ENCODE results near the gene KRT13.

The KRT13 gene

GRCh38 chr17:41520821-41521521 is 15.6 kb upstream of the KRT13 start:
- Histone ChIP-seq H3K4me1 (no peaks in the 10 kb centered on the region), H3K4me3 (no peak overlapping the region), H3K36me3 (replicated peaks) (no peaks in the 10 kb centered on the region), H3K9me3 (no peaks in the 10 kb centered on the region), H3K27me3 (ENCODE audit: low read depth) (no peaks in the 10 kb centered on the region)
- DNase-seq (ENCODE audit: low spot score in 2 of 2) = no peak
- in situ Hi-C loops (cut with MboI; ENCODE audit: low sequenced_read_pairs) = no loop called here

- H3K4me3 ChIP-seq = no peak overlapping the region
- H3K4me1 ChIP-seq = no peaks in the 10 kb centered on the region
- no peaks in the 10 kb centered on the region for H3K36me3 ChIP-seq (replicated peaks)
- DNase-seq (ENCODE audit: low spot score in 2 of 2) = no peak
- no peaks in the 10 kb centered on the region for H3K9me3 ChIP-seq
- in situ Hi-C loops (cut with MboI; ENCODE audit: low sequenced_read_pairs) = no loop called here
- no peaks in the 10 kb centered on the region for H3K27me3 ChIP-seq (ENCODE audit: low read depth)
These were observed 14.3 kb upstream of the KRT13 start for GRCh38 chr17:41519501-41520224.

- in situ Hi-C loops (cut with MboI; ENCODE audit: low sequenced_read_pairs) = no loop called here
- H3K36me3 ChIP-seq (replicated peaks) = no peaks in the 10 kb centered on the region
- H3K27me3 ChIP-seq (ENCODE audit: low read depth) = no peaks in the 10 kb centered on the region
- DNase-seq (ENCODE audit: low spot score in 2 of 2) = no peak
- no peak within 1 kb of the TSS for H3K4me3 ChIP-seq
- no peaks in the 10 kb centered on the region for H3K4me1 ChIP-seq
- no peaks in the 10 kb centered on the region for H3K9me3 ChIP-seq
These were observed 13.5 kb upstream of the KRT13 start, which contains the start of gene KRT15 for GRCh38 chr17:41518789-41519449. Gene KRT15, minus strand, starts transcription at chr17:41518890. Its CDS starts 63 bp downstream, at chr17:41518827.

DNA sequence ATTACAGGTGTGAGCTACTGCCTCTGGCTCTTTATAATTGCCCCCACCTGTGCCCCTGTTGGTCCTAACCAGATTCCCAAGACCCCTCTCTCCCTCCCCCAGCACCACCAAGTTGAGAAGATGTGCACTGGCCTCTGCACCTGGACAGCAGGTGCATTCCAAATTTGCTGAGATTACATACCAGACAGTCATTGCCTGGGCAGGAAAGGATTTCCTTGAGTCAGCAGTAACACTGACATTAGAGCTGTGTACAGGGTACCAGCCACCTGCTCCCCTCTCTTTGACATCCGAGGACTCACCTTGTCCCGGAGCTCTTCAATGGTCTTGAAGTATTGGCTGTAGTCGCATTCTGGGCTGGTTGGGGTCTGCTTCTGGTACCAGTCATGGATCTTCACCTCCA is 12.6 kb upstream of the KRT13 start:
- DNase-seq (ENCODE audit: low spot score in 2 of 2) = no peak
- Histone ChIP-seq H3K9me3 (no peaks in the 10 kb centered on the region), H3K27me3 (ENCODE audit: low read depth) (no peaks in the 10 kb centered on the region), H3K36me3 (replicated peaks) (no peaks in the 10 kb centered on the region), H3K4me3 (no peak overlapping the region), H3K4me1 (no peaks in the 10 kb centered on the region)
- in situ Hi-C loops (cut with MboI; ENCODE audit: low sequenced_read_pairs) = no loop called here

- Histone ChIP-seq H3K36me3 (replicated peaks) (no peaks in the 10 kb centered on the region), H3K27me3 (ENCODE audit: low read depth) (no peaks in the 10 kb centered on the region), H3K4me3 (no peak overlapping the region), H3K9me3 (no peaks in the 10 kb centered on the region), H3K4me1 (no peaks in the 10 kb centered on the region)
- in situ Hi-C loops (cut with MboI; ENCODE audit: low sequenced_read_pairs) = no loop called here
- no peak for DNase-seq (ENCODE audit: low spot score in 2 of 2)
These were observed 11.4 kb upstream of the KRT13 start for GRCh38 chr17:41516830-41517283.

DNA sequence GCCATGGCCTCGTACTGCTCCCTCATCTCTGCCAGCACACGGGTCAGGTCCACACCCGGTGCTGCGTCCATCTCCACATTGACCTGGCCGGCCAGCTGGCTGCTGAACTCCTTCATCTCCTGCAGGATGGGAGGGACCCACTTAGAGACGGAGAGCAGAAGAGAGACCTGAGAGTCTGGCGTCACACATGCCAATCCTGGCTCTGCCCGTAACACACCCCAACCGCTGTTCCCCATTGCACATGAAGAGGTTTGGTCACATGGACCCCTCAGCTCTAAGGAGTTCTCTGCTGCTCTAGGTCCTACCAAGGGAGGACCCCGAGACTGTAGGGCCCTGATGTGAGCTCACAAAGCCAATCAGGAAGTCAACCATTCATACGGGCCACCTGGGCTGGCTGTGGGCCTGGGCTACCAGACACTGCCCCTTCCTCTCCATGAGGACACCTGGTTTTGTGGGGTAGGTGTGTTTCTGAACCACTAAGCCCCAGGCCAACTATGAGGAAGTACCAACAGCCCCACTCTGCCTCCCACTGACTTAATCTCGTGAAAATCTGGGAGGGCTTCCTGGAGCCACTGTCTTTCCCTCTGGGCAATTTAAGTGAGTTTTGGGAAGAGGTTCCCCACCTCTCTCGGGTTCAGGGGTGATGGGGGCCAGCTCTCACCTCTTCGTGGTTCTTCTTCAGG is 10.9 kb upstream of the KRT13 start:
- in situ Hi-C loops (cut with MboI; ENCODE audit: low sequenced_read_pairs) = no loop called here
- no peaks in the 10 kb centered on the region for H3K36me3 ChIP-seq (replicated peaks)
- no peaks in the 10 kb centered on the region for H3K27me3 ChIP-seq (ENCODE audit: low read depth)
- no peak for DNase-seq (ENCODE audit: low spot score in 2 of 2)
- H3K4me3 ChIP-seq = no peak overlapping the region
- H3K9me3 ChIP-seq = no peaks in the 10 kb centered on the region
- H3K4me1 ChIP-seq = no peaks in the 10 kb centered on the region

- no peak for DNase-seq (ENCODE audit: low spot score in 2 of 2)
- Histone ChIP-seq H3K36me3 (replicated peaks) (no peaks in the 10 kb centered on the region), H3K4me3 (no peak overlapping the region), H3K27me3 (ENCODE audit: low read depth) (0 out of 2 replicates have a peak, but pooled peaks cover 2% of the 10 kb centered on the region), H3K9me3 (no peaks in the 10 kb centered on the region), H3K4me1 (no peaks in the 10 kb centered on the region)
- in situ Hi-C loops (cut with MboI; ENCODE audit: low sequenced_read_pairs) = no loop called here
These were observed 7.7 kb upstream of the KRT13 start for GRCh38 chr17:41513168-41513547.

DNA sequence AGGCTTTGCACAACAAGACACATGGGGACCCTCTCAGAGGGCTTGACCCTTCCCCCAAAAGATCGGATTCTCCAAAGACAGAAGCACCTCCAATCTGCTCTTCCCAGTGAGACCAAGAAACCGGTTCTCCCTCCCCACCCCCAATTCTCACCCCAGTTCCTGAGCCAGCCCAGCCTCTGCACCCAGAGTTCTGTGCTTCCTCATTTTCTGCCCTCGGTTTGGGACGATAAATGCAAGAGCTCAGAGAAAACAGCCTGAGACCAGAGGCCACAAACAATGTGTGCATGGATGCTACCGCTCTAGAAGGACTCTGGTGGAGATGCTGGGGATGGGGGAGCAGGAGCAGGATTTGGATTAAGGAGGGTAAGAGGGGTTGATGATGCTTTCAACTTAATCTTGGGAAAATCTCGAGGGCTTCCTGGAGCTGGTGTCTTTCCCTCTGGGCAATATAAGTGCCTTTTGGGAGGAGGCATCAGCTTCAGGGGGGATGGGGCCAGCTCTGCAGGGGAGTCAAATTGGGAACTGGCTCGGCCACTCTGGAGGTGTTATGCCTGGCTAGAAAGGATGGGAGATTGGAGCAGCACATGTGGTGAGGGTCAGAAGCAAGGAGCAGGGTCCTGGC is 7.2 kb upstream of the KRT13 start:
- Histone ChIP-seq H3K36me3 (replicated peaks) (no peaks in the 10 kb centered on the region), H3K9me3 (no peaks in the 10 kb centered on the region), H3K4me3 (no peak overlapping the region), H3K27me3 (ENCODE audit: low read depth) (0 out of 2 replicates have a peak, but pooled peaks cover 2% of the 10 kb centered on the region), H3K4me1 (no peaks in the 10 kb centered on the region)
- in situ Hi-C loops (cut with MboI; ENCODE audit: low sequenced_read_pairs) = no loop called here
- DNase-seq (ENCODE audit: low spot score in 2 of 2) = no peak

DNA sequence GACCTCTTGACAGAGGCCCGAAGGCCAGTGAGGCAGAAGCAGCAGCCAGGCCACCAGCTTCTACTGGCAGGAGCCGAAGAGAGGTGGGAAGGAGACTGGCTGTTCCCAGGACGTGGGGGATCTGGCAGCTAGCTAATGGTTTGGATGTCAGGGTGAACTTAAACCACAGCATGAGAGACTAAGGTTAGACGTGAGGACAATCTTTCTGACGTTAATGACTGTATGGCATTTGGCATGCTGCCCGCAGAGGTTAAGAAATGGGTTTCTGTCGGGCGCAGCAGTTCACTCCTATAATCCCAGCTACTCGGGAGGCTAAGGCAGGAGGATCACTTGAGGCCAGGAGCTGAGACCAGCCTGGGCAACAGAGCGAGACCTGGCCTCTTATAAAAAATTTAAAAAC is 6.3 kb upstream of the KRT13 start:
- in situ Hi-C loops (cut with MboI; ENCODE audit: low sequenced_read_pairs) = no loop called here

GRCh38 chr17:41511116-41511515 is 5.7 kb upstream of the KRT13 start:
- 0 out of 2 replicates have a peak, but pooled peaks cover 2% of the 10 kb centered on the region for H3K27me3 ChIP-seq (ENCODE audit: low read depth)
- no peak overlapping the region for H3K4me3 ChIP-seq
- no peaks in the 10 kb centered on the region for H3K36me3 ChIP-seq (replicated peaks)
- H3K4me1 ChIP-seq = no peaks in the 10 kb centered on the region
- no peaks in the 10 kb centered on the region for H3K9me3 ChIP-seq
- DNase-seq (ENCODE audit: low spot score in 2 of 2) = no peak
- in situ Hi-C loops (cut with MboI; ENCODE audit: low sequenced_read_pairs) = no loop called here

More for the DNA sequence above, 6.3 kb upstream of the KRT13 start:
- Histone ChIP-seq H3K27me3 (ENCODE audit: low read depth) (0 out of 2 replicates have a peak, but pooled peaks cover 2% of the 10 kb centered on the region), H3K36me3 (replicated peaks) (no peaks in the 10 kb centered on the region), H3K9me3 (no peaks in the 10 kb centered on the region), H3K4me1 (no peaks in the 10 kb centered on the region), H3K4me3 (no peak overlapping the region)
- DNase-seq (ENCODE audit: low spot score in 2 of 2) = no peak

GRCh38 chr17:41510251-41511065 is 5.0 kb upstream of the KRT13 start:
- H3K4me3 ChIP-seq = no peak overlapping the region
- H3K27me3 ChIP-seq (ENCODE audit: low read depth) = 0 out of 2 replicates have a peak, but pooled peaks cover 2% of the 10 kb centered on the region
- in situ Hi-C loops (cut with MboI; ENCODE audit: low sequenced_read_pairs) = no loop called here
- no peaks in the 10 kb centered on the region for H3K9me3 ChIP-seq
- H3K36me3 ChIP-seq (replicated peaks) = no peaks in the 10 kb centered on the region
- no peak for DNase-seq (ENCODE audit: low spot score in 2 of 2)
- H3K4me1 ChIP-seq = no peaks in the 10 kb centered on the region

DNA sequence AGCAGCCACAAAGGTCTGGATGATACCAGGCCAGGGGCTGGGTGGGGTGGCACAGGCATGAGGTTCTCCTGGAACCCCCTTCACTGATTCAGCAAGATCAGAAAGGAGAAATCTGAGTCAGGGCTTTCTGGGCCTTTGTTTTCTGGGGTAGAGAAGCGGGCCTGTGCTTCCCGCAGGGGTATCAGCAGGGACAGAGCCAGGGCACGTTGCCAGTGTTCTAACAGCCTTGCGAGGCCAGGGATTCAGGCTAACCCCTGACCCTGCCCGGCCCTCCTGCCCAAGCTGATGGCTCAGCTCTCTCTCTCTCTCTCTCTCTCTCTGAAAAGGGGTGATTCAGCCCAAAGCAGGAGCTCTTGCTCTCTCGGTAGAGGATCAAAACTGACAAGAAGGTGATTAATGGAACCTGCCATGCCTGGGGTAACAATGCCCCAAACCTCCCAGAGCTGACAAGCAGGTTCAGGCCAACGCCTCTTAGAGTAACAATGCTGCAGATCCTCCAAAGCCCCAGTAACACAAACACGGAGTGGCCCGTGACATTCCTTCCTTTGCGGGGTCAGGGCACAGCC is 2.0 kb upstream of the KRT13 start:
- in situ Hi-C loops (cut with MboI; ENCODE audit: low sequenced_read_pairs) = no loop called here
- H3K9me3 ChIP-seq = no peaks in the 10 kb centered on the region
- no peaks in the 10 kb centered on the region for H3K36me3 ChIP-seq (replicated peaks)
- H3K27me3 ChIP-seq (ENCODE audit: low read depth) = 0 out of 2 replicates have a peak, but pooled peaks cover 2% of the 10 kb centered on the region
- no peak overlapping the region for H3K4me3 ChIP-seq
- no peaks in the 10 kb centered on the region for H3K4me1 ChIP-seq
- DNase-seq (ENCODE audit: low spot score in 2 of 2) = no peak

Data from HAP-1 (cell line).